Measurements from ENCODE around the gene CAMSAP1.

Gene CAMSAP1

DNA sequence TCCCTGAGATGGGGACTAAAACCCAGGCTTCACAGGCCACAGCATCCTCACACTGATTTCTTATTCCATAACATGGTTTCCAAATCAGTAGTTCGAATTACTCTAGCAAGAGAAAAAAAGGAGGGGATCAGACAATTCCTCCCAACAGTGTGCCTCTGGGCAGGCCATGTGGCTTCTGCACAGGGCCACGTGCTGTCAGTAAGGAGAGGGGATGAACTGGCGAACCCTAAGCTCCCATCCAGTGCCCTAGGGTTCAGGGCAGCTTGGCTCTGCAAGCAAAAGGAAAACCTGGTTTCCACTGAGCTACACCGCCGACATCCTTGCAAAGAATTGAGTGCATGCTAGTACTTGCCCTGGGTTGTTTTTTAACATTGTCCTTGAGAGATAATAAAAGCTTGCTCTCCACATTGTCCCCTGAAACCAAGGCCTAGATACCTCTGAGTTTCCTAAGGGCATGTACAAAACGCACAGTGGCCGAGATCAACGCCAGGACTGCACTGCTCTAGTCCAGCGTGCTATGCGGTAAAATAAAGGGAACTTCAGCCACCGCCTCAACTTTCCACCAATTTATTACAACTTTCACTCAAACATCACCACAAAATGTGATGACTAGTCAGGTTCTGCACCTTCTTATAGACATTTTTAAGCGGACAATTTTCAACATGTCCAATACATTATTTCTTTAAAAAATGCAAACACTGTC is 4.5 kb downstream of the CAMSAP1 start:
- H3K4me3 ChIP-seq (ENCODE audit: severe bottlenecking), result no peak overlapping the region
- ATAC-seq (ENCODE audit: low read depth) (no peak), DNase-seq (ENCODE audit: low spot score) (no peak)
- 0 out of 2 replicates have a peak, but pooled peaks cover 3% of the 10 kb centered on the region for H3K36me3 ChIP-seq (ENCODE audit: low read depth)
- no peaks in the 10 kb centered on the region for H3K9me3 ChIP-seq (ENCODE audit: severe bottlenecking)
- H3K27me3 ChIP-seq (ENCODE audit: insufficient read depth, poor library complexity, severe bottlenecking), result no peaks in the 10 kb centered on the region
- H3K27ac ChIP-seq (ENCODE audit: poor library complexity, severe bottlenecking), result peak overlapping the region; percentile 20
- TF ChIP-seq, protein P1, sequence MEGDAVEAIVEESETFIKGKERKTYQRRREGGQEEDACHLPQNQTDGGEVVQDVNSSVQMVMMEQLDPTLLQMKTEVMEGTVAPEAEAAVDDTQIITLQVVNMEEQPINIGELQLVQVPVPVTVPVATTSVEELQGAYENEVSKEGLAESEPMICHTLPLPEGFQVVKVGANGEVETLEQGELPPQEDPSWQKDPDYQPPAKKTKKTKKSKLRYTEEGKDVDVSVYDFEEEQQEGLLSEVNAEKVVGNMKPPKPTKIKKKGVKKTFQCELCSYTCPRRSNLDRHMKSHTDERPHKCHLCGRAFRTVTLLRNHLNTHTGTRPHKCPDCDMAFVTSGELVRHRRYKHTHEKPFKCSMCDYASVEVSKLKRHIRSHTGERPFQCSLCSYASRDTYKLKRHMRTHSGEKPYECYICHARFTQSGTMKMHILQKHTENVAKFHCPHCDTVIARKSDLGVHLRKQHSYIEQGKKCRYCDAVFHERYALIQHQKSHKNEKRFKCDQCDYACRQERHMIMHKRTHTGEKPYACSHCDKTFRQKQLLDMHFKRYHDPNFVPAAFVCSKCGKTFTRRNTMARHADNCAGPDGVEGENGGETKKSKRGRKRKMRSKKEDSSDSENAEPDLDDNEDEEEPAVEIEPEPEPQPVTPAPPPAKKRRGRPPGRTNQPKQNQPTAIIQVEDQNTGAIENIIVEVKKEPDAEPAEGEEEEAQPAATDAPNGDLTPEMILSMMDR (IDR thresholded peaks at IDR 0.05; ENCODE audit: poor library complexity, severe bottlenecking), result no peak
- H3K4me1 ChIP-seq (ENCODE audit: insufficient read depth, poor library complexity, severe bottlenecking), result peaks cover 29% of the 10 kb centered on the region

DNA sequence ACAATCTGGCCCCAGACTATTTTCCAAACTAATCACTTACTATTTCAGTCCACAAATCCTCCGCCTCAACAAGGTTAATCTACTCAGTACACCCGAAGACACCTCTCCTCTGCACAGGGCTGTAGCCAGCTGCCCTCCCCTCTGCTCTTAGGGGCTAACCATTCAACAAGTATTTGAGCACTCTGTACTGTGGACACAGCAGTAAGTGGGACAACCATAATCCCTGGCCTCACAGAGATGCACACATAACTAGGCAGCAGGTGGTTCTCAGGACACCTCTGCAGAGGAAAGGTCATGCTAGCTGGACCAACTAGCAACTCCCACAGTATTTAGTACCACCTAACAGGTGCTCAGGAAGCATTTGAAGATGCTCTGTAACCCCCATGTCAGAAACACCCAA is 5.5 kb downstream of the CAMSAP1 start:
- peaks cover 29% of the 10 kb centered on the region for H3K4me1 ChIP-seq (ENCODE audit: insufficient read depth, poor library complexity, severe bottlenecking)
- no peak overlapping the region for H3K27ac ChIP-seq (ENCODE audit: poor library complexity, severe bottlenecking)
- TF ChIP-seq, protein P1 (IDR thresholded peaks at IDR 0.05; ENCODE audit: poor library complexity, severe bottlenecking), result no peak
- no peaks in the 10 kb centered on the region for H3K27me3 ChIP-seq (ENCODE audit: insufficient read depth, poor library complexity, severe bottlenecking)
- H3K4me3 ChIP-seq (ENCODE audit: severe bottlenecking), result no peak overlapping the region
- 0 out of 2 replicates have a peak, but pooled peaks cover 3% of the 10 kb centered on the region for H3K36me3 ChIP-seq (ENCODE audit: low read depth)
- H3K9me3 ChIP-seq (ENCODE audit: severe bottlenecking), result no peaks in the 10 kb centered on the region
- no peak for DNase-seq (ENCODE audit: low spot score)
- no peak for ATAC-seq (ENCODE audit: low read depth)

DNA sequence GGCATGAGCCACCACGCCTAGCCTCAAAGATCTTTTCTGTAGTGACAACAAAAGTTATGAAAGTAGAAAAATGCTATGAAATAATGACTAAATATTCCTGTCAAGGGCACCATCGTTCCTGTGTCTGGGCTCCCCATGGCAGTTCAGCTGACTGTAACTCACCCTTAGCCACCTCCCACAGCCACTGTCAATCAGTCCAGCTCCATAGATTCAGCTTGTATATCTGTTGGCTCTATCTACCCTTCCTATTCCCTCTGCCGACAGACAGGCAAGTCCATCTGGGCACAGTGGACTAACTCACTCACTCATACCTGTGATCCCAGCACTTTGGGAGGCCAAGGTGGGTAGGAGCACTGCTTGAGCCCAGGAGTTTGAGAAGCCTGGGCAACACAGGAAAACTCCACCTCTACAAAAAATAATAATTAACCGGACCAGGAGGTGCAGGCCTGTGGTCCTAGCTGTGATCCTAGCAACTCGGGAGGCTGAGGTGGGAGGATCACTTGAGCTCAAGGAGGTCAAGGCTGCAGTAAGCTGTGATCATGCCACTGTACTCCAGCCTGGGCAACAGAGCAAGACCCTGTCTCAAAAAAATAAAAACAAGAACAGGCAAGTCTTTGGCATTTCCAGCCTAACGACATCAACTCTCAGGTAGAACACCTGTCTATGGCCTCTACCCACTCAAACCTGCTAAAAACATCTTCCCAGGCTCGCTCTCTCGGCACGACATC is 6.2 kb downstream of the CAMSAP1 start:
- peaks cover 29% of the 10 kb centered on the region for H3K4me1 ChIP-seq (ENCODE audit: insufficient read depth, poor library complexity, severe bottlenecking)
- TF ChIP-seq, protein P1 (IDR thresholded peaks at IDR 0.05; ENCODE audit: poor library complexity, severe bottlenecking), result no peak
- DNase-seq (ENCODE audit: low spot score), result no peak

DNA sequence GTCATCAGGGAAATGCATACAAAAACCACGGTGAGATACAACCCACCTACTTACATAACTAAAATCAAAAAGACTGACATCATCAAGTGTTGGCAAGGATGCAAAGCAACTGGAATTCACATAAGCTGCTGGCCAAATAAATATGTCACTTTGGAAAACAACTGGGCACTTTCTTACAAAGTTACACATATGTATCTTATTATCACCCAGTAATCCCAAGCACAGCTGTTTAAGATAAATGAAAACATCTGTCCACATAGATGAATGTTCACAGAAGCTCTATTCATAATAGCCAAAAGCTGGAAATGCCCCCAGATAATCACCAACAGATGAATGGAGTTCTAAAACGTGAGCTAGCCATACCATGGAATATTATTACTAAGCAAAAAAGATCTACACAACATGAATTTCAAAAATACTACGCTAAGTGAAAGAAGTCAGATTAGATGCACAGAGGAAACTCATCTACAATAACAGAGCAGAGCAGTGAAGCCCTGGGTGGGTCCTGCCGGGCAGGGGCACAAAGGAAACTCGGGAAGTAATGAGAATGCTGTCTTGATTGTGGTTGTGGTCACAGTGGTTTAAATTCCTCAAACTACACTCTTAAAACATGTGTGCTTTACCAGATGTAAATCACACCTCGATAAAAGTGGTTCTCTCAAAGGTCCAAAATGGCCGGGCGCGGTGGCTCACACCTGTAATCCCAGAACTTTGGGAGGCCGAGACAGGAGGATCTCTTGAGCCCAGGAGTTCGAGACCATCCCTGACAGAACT is 8.5 kb downstream of the CAMSAP1 start:
- no peaks in the 10 kb centered on the region for H3K9me3 ChIP-seq (ENCODE audit: severe bottlenecking)
- TF ChIP-seq, protein P1 (IDR thresholded peaks at IDR 0.05; ENCODE audit: poor library complexity, severe bottlenecking), result no peak
- ATAC-seq (ENCODE audit: low read depth) (no peak), DNase-seq (ENCODE audit: low spot score) (no peak)
- H3K27ac ChIP-seq (ENCODE audit: poor library complexity, severe bottlenecking), result no peak overlapping the region
- no peaks in the 10 kb centered on the region for H3K36me3 ChIP-seq (ENCODE audit: low read depth)
- peaks cover 12% of the 10 kb centered on the region for H3K4me1 ChIP-seq (ENCODE audit: insufficient read depth, poor library complexity, severe bottlenecking)
- no peak overlapping the region for H3K4me3 ChIP-seq (ENCODE audit: severe bottlenecking)
- no peaks in the 10 kb centered on the region for H3K27me3 ChIP-seq (ENCODE audit: insufficient read depth, poor library complexity, severe bottlenecking)

More for the DNA sequence above, 6.2 kb downstream of the CAMSAP1 start:
- ATAC-seq (ENCODE audit: low read depth), result no peak
- no peak overlapping the region for H3K4me3 ChIP-seq (ENCODE audit: severe bottlenecking)
- 0 out of 2 replicates have a peak, but pooled peaks cover 3% of the 10 kb centered on the region for H3K36me3 ChIP-seq (ENCODE audit: low read depth)
- H3K27me3 ChIP-seq (ENCODE audit: insufficient read depth, poor library complexity, severe bottlenecking), result no peaks in the 10 kb centered on the region
- no peaks in the 10 kb centered on the region for H3K9me3 ChIP-seq (ENCODE audit: severe bottlenecking)
- no peak overlapping the region for H3K27ac ChIP-seq (ENCODE audit: poor library complexity, severe bottlenecking)

Data from RWPE2 (cell line).